ENCODE results near the gene ASPSCR1.

GRCh38 chr17:82065193-82065637, 87.8 kb downstream of the ASPSCR1 start:
- TF ChIP-seq, protein P1, sequence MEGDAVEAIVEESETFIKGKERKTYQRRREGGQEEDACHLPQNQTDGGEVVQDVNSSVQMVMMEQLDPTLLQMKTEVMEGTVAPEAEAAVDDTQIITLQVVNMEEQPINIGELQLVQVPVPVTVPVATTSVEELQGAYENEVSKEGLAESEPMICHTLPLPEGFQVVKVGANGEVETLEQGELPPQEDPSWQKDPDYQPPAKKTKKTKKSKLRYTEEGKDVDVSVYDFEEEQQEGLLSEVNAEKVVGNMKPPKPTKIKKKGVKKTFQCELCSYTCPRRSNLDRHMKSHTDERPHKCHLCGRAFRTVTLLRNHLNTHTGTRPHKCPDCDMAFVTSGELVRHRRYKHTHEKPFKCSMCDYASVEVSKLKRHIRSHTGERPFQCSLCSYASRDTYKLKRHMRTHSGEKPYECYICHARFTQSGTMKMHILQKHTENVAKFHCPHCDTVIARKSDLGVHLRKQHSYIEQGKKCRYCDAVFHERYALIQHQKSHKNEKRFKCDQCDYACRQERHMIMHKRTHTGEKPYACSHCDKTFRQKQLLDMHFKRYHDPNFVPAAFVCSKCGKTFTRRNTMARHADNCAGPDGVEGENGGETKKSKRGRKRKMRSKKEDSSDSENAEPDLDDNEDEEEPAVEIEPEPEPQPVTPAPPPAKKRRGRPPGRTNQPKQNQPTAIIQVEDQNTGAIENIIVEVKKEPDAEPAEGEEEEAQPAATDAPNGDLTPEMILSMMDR (IDR thresholded peaks at IDR 0.05), result no peak
- TF ChIP-seq POLR2A (IDR thresholded peaks at IDR 0.05), result no peak

Measured in body of pancreas (tissue), 4 donors.